GM23248 (cell line): Measurements from ENCODE around the gene GABBR2. TPM values are rescaled to one million over a fixed set of nuclear protein-coding genes. Genes with fewer than 3 reads are reported as not detected.

Experiments
- DNase-seq: peaks from one replicate; pipeline ENCODE4 v3.0.0-alpha.2; 2015
- H2AFZ ChIP-seq: fragments of 200-600 bp; sonication (generic); 2 replicates; pipeline ENCODE4 v1.6.1; 2016; ENCODE audit warnings: antibody characterized with exemption
- H3F3A ChIP-seq: fragments of 200-600 bp; sonication (generic); 2 replicates; pipeline ENCODE4 v1.6.1; 2016; ENCODE audit warnings: mild to moderate bottlenecking, antibody characterized with exemption, mixed run types; ENCODE audit not compliant: insufficient read depth
- H3K27ac ChIP-seq: fragments of 200-600 bp; sonication (generic); 2 replicates; pipeline ENCODE4 v1.5.1; 2016; ENCODE audit warnings: mild to moderate bottlenecking
- H3K27me3 ChIP-seq: fragments of 200-600 bp; sonication (generic); replicated peaks from 2 replicates; pipeline ENCODE4 v1.6.1; 2016; ENCODE audit warnings: mild to moderate bottlenecking; ENCODE audit not compliant: insufficient read depth
- H3K36me3 ChIP-seq: fragments of 200-600 bp; sonication (generic); 2 replicates; pipeline ENCODE4 v1.6.1; 2016; ENCODE audit warnings: low read depth, mild to moderate bottlenecking
- H3K4me1 ChIP-seq: fragments of 200-600 bp; sonication (generic); 2 replicates; pipeline ENCODE4 v1.6.1; 2016; ENCODE audit warnings: mild to moderate bottlenecking; ENCODE audit not compliant: insufficient read depth
- H3K4me2 ChIP-seq: fragments of 200-600 bp; sonication (generic); one replicate; pipeline ENCODE4 v1.6.1; 2016; ENCODE audit warnings: mild to moderate bottlenecking; ENCODE audit not compliant: unreplicated experiment
- H3K4me3 ChIP-seq: fragments of 200-600 bp; sonication (generic); 2 replicates; pipeline ENCODE4 v1.5.1; 2016; ENCODE audit warnings: mild to moderate bottlenecking
- H3K79me2 ChIP-seq: fragments of 200-600 bp; sonication (generic); 2 replicates; pipeline ENCODE4 v1.6.1; 2016; ENCODE audit warnings: mild to moderate bottlenecking; ENCODE audit not compliant: insufficient read depth
- H3K9ac ChIP-seq: fragments of 200-600 bp; sonication (generic); 2 replicates; pipeline ENCODE4 v1.6.1; 2016; ENCODE audit warnings: mild to moderate bottlenecking
- H3K9me2 ChIP-seq: fragments of 200-600 bp; sonication (generic); 2 replicates; pipeline ENCODE4 v1.6.1; 2016; ENCODE audit warnings: mixed run types, mild to moderate bottlenecking, moderate library complexity; ENCODE audit not compliant: insufficient read depth
- H3K9me3 ChIP-seq: fragments of 200-600 bp; sonication (generic); one replicate; pipeline ENCODE4 v1.6.1; 2017; ENCODE audit warnings: low read depth
- H4K20me1 ChIP-seq: fragments of 200-600 bp; sonication (generic); 2 replicates; pipeline ENCODE4 v1.6.0; 2016; ENCODE audit not compliant: insufficient read depth
- EZH2 ChIP-seq: fragments of 200-600 bp; sonication (generic); IDR thresholded peaks from 2 replicates; pipeline ENCODE4 v1.6.1; 2018; ENCODE audit warnings: antibody characterized with exemption, mild to moderate bottlenecking; ENCODE audit not compliant: insufficient read depth, poor library complexity, severe bottlenecking
- EZH2phosphoT487 ChIP-seq: fragments of 200-600 bp; sonication (generic); IDR thresholded peaks from 2 replicates; pipeline ENCODE4 v1.6.1; 2018; ENCODE audit warnings: antibody characterized with exemption, moderate library complexity, mild to moderate bottlenecking, low read depth; ENCODE audit not compliant: insufficient read depth
- WGBS, 2 experiments: methylation state at CpG; one replicate each; pipeline ENCODE4 v1.1.6; 2015 to 2017; ENCODE audit warnings: low lambda C conversion rate in 2 of 2, low coverage in 1 of 2; ENCODE audit errors: missing lambda C conversion rate in 2 of 2; 5-methylcytosine and 5-hydroxymethylcytosine counted together
- in situ Hi-C: fragments of 300-500 bp; cut with MboI; formaldehyde crosslinking; loops from 2 replicates; pipeline ENCODE4 v1.15.0; 2020
- polyA plus RNA-seq: library from polyadenylated mRNA; unstranded; fragments of >200 nt; fragmentation: Nextera tagmentation; extraction: Ambion mirVana; gene quantifications from 2 replicates; pipeline ENCODE4 v1.2.1, GENCODE V29; 2016
- total RNA-seq: library from RNA; depleted of rRNA; stranded (reverse); fragments of >200 nt; shearing (Covaris generic); gene quantifications from 2 replicates; pipeline ENCODE4 v1.2.3, GENCODE V29; 2014

GABBR2 gene
- total and polyA plus RNA-seq, 2 experiments from 2014 or later, result 7.5 to 13.4 TPM

- Histone ChIP-seq H3K27me3 (no peaks in the 10 kb centered on the region), H3K4me2 (peak overlapping the region; percentile 61), H4K20me1 (no peaks in the 10 kb centered on the region), H3K9ac (peak overlapping the region; percentile 31), H3K36me3 (no peaks in the 10 kb centered on the region), H3K4me1 (peaks cover 63% of the 10 kb centered on the region), H2AFZ (peak overlapping the region; percentile 35; the same call in 1 of the 2 replicates), H3K79me2 (no peaks in the 10 kb centered on the region), H3K9me2 (no peaks in the 10 kb centered on the region), H3K27ac (peak overlapping the region; percentile 78), H3K4me3 (peak overlapping the region; percentile 27; the same call in 1 of the 2 replicates), H3F3A (peaks cover 49% of the 10 kb centered on the region), H3K9me3 (no peaks in the 10 kb centered on the region)
- in situ Hi-C loops, result no loop called here
- TF ChIP-seq EZH2 (no peak), EZH2phosphoT487 (no peak)
- WGBS, 2 experiments, result 21 to 28% methylated on average over 8 of the region's 8 CpGs
- peak; percentile 98 for DNase-seq
These were observed 220.0 kb downstream of the GABBR2 start for GRCh38 chr9:98488571-98489312.

GRCh38 chr9:98485706-98486105 is 223.0 kb downstream of the GABBR2 start:
- no peak overlapping the region for H2AFZ ChIP-seq

GRCh38 chr9:98484162-98484561 is 224.6 kb downstream of the GABBR2 start:
- Histone ChIP-seq H3K9ac (no peak overlapping the region), H3K79me2 (no peaks in the 10 kb centered on the region), H3K9me2 (no peaks in the 10 kb centered on the region), H3K4me1 (peaks cover 58% of the 10 kb centered on the region), H3F3A (peaks cover 34% of the 10 kb centered on the region), H3K36me3 (no peaks in the 10 kb centered on the region), H3K4me3 (no peak overlapping the region), H3K9me3 (no peaks in the 10 kb centered on the region), H3K27ac (peak overlapping the region; percentile 18; the same call in 1 of the 2 replicates), H4K20me1 (no peaks in the 10 kb centered on the region), H3K4me2 (no peak overlapping the region), H3K27me3 (no peaks in the 10 kb centered on the region), H2AFZ (peak overlapping the region; percentile 39; the same call in 1 of the 2 replicates)
- in situ Hi-C loops, result no loop called here
- TF ChIP-seq EZH2 (no peak), EZH2phosphoT487 (no peak)
- 26 to 27% methylated on average over 4 to 5 of the region's 5 CpGs for WGBS, 2 experiments
- peak; percentile 81 for DNase-seq

More at GRCh38 chr9:98485706-98486105, 223.0 kb downstream of the GABBR2 start:
- Histone ChIP-seq H3K27me3 (no peaks in the 10 kb centered on the region), H3K9ac (no peak overlapping the region), H3F3A (peaks cover 44% of the 10 kb centered on the region), H3K9me3 (no peaks in the 10 kb centered on the region), H3K79me2 (no peaks in the 10 kb centered on the region), H3K9me2 (no peaks in the 10 kb centered on the region), H3K36me3 (no peaks in the 10 kb centered on the region), H3K4me2 (no peak overlapping the region), H3K27ac (no peak overlapping the region), H4K20me1 (no peaks in the 10 kb centered on the region), H3K4me3 (no peak overlapping the region), H3K4me1 (peaks cover 68% of the 10 kb centered on the region)
- peak; percentile 17 for DNase-seq
- in situ Hi-C loops, result no loop called here
- WGBS, 2 experiments, result 71 to 74% methylated on average over 4 of the region's 4 CpGs
- TF ChIP-seq EZH2phosphoT487 (no peak), EZH2 (no peak)

- H3K9me3 ChIP-seq, result no peaks in the 10 kb centered on the region
- H3K9ac ChIP-seq, result no peak overlapping the region
- peak; percentile 79 for DNase-seq
- peak overlapping the region; percentile 5 for H3K4me2 ChIP-seq
- H3K27me3 ChIP-seq, result no peaks in the 10 kb centered on the region
- TF ChIP-seq EZH2phosphoT487 (no peak), EZH2 (no peak)
- H3K9me2 ChIP-seq, result no peaks in the 10 kb centered on the region
- no peaks in the 10 kb centered on the region for H3K36me3 ChIP-seq
- peaks cover 42% of the 10 kb centered on the region for H3K4me1 ChIP-seq
- no peaks in the 10 kb centered on the region for H3K79me2 ChIP-seq
- no peaks in the 10 kb centered on the region for H4K20me1 ChIP-seq
- H3F3A ChIP-seq, result peaks cover 17% of the 10 kb centered on the region
- H3K27ac ChIP-seq, result peak overlapping the region; percentile 65
- H2AFZ ChIP-seq, result peak overlapping the region; percentile 5; the same call in 1 of the 2 replicates
- 7% methylated on average over 5 of the region's 5 CpGs for WGBS, 2 experiments
- no peak overlapping the region for H3K4me3 ChIP-seq
- in situ Hi-C loops, result no loop called here
These were observed 226.5 kb downstream of the GABBR2 start for GRCh38 chr9:98482226-98482625.
